ENCODE data around the gene TRIB2.

TRIB2 gene

DNA sequence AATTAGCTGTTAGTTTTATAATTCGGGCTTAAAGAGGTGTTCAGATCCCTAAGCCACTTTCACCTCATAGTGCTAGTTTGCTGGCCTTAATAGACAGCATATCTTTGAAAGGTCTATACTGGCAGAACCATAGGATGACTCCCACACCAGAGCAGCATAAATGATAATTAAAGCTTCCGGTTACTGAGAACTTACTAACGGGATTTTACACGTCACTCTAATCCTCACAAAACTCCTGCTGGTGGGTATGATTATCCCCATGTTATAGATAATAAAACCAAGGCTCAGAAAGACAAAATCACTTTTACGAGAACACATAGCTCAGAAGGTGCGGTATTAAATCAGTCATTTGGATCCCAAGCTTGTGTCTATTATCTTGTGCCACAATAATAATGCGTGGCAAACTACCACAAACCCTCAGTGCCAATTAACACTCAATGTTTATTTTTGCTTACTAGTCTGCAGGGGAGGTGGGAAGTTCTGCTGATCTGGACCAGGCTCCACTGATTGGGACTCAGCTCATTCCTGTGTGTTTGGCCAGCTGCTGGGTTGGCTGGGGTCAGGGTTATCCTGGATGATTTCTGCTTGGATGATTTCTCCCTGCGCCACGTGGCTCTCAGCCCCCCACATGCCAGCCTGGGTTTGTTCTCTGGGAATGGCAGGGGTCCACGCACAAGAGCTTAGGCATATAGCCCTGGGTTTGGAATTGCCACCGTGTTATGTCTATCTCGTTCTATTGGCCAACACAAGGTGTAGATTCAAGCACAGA lies 62.3 kb downstream of the TRIB2 start:
- DNase-seq (ENCODE audit: low read depth) = no peak

DNA sequence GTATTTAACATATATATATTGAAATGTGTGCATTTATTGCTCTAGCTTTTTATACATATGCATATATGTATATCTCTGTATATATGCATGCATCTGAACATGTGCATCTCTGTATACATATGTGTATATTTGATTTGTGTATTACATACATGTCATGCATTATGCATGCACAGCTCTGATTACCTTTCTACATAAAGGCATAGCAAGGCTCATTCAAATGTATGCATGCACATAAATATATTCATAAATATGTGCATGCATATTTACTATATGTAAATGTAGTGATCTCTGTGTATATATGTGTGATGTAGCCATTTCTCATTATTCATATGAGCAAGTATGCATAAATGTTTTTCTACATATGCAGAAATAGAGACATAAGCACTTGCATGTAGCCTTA lies 64.6 kb downstream of the TRIB2 start:
- DNase-seq (ENCODE audit: low read depth) = no peak

DNA sequence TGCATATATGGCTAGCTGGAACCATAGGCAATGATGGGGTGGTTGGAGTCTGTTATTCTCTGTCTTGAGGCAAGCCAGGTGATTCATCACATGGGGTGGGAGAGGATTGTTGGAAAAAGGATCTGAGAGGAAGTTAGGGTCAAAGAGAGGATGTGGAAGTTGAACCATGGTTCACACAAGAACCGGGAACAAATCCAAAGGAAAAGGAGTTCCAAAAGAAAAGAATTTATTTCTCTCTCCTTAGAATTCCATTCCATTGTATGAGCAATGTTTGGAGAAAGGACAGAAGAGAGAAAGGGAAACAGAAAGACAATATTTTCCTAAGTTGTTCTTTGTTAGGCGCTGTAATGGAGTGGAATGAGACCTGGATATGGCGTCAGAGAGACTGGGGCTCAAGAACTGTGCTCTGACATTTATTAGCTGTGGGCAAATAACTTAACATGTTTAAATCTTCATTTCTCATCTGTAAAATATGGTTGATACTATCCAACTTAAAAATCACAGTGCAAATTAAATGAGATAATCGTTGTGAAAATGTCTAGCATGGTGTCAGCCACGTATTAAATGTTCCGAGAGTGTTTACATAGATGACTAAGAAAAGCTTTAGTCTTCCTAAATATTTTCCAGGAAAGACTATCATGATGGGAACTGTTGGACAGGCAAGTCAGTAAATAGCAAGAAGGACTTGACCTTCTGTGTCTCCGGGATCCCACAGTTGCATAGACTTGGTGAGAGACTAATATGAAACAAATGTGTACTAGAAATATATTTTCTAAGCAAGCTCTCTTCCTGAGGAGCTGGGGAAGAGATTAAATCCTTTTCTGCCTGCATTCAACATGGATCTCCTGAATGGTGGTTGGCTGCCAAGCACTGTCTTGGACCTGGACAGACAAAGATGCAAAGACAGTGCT lies 71.4 kb downstream of the TRIB2 start:
- peak; percentile 84 for DNase-seq (ENCODE audit: low read depth)

DNA sequence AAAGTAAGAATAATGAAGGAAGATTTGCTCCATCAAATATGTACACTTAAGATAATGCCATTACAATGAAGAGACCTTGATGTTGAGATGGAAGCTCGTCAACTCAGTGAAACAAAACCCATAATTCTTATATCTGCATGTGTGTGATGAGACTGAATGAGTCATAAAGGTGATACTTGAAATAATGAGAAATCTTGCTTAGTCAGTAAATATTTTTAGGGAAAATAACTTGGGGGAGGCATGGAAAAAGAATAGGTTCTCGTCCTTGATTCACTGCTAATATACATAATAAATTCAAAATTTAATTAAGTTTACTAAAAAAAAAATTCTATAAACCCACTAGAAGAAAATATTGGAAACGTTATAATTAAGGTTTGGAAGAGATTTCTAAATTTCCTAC lies 75.2 kb downstream of the TRIB2 start:
- no peak for DNase-seq (ENCODE audit: low read depth)
